Retinal pigment epithelial cell (primary cell): ENCODE measurements around the gene THBS1.

ENCODE experiments used
- DNase-seq: peaks from one replicate; pipeline ENCODE4 v3.0.0-alpha.2; 2010; ENCODE audit warnings: low read depth
- H3K4me3 ChIP-seq: 2 replicates; pipeline ENCODE4 v1.5.1; 2011; ENCODE audit warnings: mild to moderate bottlenecking, low read length, control low read depth, moderate library complexity
- CTCF ChIP-seq: conservative IDR thresholded peaks from 2 replicates; pipeline ENCODE4 v1.5.1; 2011; ENCODE audit warnings: low read depth, low read length, control low read depth, inconsistent platforms

The THBS1 gene

GRCh38 chr15:39616731-39617455 is 36.0 kb downstream of the THBS1 start:
- no peak overlapping the region for H3K4me3 ChIP-seq
- TF ChIP-seq CTCF: no peak
- no peak for DNase-seq

- H3K4me3 ChIP-seq: no peak overlapping the region
- no peak for DNase-seq
- TF ChIP-seq CTCF: no peak
Observed at GRCh38 chr15:39618063-39618823, 37.4 kb downstream of the THBS1 start.

GRCh38 chr15:39621210-39621609 is 40.3 kb downstream of the THBS1 start:
- no peak for DNase-seq
- no peak overlapping the region for H3K4me3 ChIP-seq
- no peak for TF ChIP-seq CTCF

GRCh38 chr15:39621976-39622375 is 41.1 kb downstream of the THBS1 start:
- H3K4me3 ChIP-seq: no peak overlapping the region
- no peak for DNase-seq
- TF ChIP-seq CTCF: no peak

GRCh38 chr15:39622660-39623516 is 42.0 kb downstream of the THBS1 start:
- no peak for TF ChIP-seq CTCF
- no peak overlapping the region for H3K4me3 ChIP-seq
- no peak for DNase-seq

GRCh38 chr15:39623529-39623931 is 42.7 kb downstream of the THBS1 start:
- no peak for TF ChIP-seq CTCF
- DNase-seq: no peak
- no peak overlapping the region for H3K4me3 ChIP-seq
